ENCODE data around the gene LOC128125822.

The LOC128125822 gene

DNA sequence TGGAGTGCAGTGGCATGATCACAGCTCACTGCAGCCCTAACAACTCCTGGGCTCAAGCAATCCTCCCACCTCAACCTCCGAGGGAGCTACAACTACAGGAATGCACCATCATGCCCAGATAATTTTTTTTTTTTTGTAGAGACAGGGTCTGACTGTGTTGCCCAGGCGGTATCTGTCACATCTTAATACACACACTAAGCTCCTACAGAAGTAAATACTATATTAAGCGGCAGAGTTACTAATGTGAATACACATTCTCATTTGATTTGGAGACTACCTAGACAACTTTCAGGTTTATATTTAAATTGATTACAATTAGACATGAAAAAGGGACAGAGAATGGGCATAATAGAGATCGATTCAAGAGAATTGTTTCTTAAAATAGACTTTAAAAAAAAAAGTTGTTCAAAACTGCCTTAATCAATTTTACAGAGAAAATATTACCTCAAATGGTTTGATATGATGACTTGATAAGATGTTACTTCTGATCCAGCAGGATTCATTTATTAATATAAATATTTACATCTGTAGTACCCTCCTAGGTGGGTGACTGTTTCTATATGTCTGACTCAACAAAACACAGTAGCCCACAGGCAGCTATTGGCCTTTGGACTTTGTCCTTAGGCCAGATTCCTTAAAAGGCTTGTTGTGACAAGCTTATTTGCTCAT is 7.1 kb upstream of the LOC128125822 start:
- peak in 1 of 3 donors; percentile 71 for DNase-seq

DNA sequence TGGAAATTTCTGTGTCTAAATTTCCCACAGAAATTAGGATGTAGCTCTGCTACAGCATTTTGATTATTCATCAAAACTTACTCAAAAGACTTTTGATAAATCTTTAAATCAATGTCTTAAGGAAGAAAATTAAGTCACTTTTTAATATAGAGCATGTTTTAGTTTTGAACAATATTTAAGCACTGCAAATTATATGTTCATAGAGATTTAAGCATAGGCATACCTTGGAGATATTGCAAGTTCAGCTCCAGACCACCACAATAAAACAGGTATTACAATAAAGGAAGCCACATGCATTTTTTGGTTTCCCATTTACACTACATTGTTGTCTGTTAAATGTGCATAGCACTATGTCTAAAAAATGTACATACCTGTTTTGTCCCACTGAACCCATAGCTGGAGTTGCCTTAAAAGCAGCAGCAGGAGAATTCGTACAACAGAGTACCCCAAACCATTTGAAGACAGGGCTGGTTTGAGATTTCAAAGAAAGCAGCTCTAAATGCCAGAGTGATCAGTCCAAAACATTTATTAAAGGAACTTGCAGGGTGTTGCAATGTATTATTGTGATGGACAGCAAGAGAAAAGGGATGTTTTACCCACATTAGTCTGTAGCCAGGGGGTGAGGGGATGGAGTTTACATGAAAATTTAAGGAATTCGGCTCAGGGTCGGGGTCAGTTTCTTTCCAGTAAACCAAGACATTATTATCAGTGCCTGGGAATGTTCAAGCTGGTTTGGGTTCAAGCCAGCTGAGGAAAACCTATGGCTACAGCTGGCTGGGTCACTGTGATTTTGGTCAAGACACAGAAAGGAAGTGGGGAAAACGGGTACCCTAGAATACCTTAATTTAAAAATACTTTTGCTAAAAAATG is 6.3 kb upstream of the LOC128125822 start:
- Histone ChIP-seq H3K36me3 (no peaks in the 10 kb centered on the region), H3K4me3 (no peak overlapping the region), H3K27me3 (no peaks in the 10 kb centered on the region), H3K4me1 (peaks cover 0 to 5% (median 0%) of the 10 kb centered on the region in 4 donors), H3K27ac (no peak overlapping the region), H3K9me3 (no peaks in the 10 kb centered on the region)
- TF ChIP-seq, protein P1, sequence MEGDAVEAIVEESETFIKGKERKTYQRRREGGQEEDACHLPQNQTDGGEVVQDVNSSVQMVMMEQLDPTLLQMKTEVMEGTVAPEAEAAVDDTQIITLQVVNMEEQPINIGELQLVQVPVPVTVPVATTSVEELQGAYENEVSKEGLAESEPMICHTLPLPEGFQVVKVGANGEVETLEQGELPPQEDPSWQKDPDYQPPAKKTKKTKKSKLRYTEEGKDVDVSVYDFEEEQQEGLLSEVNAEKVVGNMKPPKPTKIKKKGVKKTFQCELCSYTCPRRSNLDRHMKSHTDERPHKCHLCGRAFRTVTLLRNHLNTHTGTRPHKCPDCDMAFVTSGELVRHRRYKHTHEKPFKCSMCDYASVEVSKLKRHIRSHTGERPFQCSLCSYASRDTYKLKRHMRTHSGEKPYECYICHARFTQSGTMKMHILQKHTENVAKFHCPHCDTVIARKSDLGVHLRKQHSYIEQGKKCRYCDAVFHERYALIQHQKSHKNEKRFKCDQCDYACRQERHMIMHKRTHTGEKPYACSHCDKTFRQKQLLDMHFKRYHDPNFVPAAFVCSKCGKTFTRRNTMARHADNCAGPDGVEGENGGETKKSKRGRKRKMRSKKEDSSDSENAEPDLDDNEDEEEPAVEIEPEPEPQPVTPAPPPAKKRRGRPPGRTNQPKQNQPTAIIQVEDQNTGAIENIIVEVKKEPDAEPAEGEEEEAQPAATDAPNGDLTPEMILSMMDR (IDR thresholded peaks at IDR 0.05): no peak
- no peak for TF ChIP-seq POLR2A (IDR thresholded peaks at IDR 0.05)
- DNase-seq: no peak

More for the DNA sequence above, 7.1 kb upstream of the LOC128125822 start:
- TF ChIP-seq, protein P1 (IDR thresholded peaks at IDR 0.05): no peak
- TF ChIP-seq POLR2A (IDR thresholded peaks at IDR 0.05): no peak
- H3K27me3 ChIP-seq: no peaks in the 10 kb centered on the region
- H3K4me1 ChIP-seq: peaks cover 0 to 5% (median 0%) of the 10 kb centered on the region in 4 donors
- no peaks in the 10 kb centered on the region for H3K9me3 ChIP-seq
- no peaks in the 10 kb centered on the region for H3K36me3 ChIP-seq
- no peak overlapping the region for H3K4me3 ChIP-seq
- H3K27ac ChIP-seq: no peak overlapping the region

DNA sequence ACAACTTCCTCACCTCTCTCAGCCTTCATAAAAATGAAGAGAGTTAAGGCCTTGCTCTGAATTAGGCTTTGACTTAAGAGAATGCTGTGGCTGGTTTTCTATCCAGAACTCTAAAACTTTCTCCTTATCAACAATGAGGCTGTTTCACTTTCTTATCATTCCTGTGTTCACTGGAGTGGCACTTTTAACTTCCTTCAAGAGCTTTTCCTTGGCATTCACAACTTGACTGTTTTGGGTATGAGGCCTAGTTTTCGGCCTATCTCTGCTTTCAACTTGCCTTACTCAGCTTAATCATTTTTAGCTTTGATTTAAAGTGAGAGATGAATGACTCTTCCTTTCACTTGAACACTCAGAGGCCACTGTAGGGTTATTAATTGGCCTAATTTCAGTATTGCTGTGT is 4.3 kb upstream of the LOC128125822 start:
- H3K4me1 ChIP-seq: peaks cover 0 to 5% (median 0%) of the 10 kb centered on the region in 4 donors

DNA sequence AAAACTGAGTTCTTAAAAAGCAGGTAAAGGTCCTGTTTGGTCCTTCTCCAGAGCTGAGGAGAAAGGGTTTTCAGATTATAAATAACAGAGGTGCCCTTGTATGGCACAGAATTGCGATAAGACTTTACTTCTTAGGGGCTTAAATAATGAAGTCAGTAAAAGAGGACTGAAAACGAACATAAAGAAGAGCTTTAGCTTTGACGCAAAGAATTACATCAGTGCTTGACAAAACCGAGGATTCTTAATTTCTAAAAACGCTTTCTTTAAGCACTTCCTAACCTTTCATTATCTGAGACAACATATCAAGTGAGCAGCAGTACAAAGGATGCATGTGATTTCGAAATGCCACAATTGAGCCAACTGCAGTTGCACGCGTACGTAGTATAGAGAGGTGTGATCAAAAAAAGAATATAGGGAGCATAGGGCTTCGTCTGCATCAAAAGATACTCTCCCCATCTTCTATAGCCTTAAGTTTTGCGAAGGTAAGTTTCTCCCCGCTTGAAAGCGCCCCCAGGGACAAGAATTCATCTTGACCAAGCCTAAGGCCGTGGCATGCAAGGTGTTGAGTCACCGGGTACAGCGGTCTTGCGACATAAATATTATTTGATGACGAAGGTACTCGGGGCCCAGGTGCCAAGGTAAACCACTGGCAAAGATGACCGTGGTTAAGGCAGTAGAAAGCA is 778 bp upstream of the LOC128125822 start:
- TF ChIP-seq, protein P1 (IDR thresholded peaks at IDR 0.05): no peak
- peaks cover 0 to 3% (median 0%) of the 10 kb centered on the region in 3 donors for H3K36me3 ChIP-seq

More for the DNA sequence above, 4.3 kb upstream of the LOC128125822 start:
- TF ChIP-seq POLR2A (IDR thresholded peaks at IDR 0.05): no peak
- TF ChIP-seq, protein P1 (IDR thresholded peaks at IDR 0.05): no peak
- H3K27me3 ChIP-seq: no peaks in the 10 kb centered on the region
- H3K36me3 ChIP-seq: no peaks in the 10 kb centered on the region
- no peak overlapping the region for H3K27ac ChIP-seq
- H3K4me3 ChIP-seq: no peak overlapping the region
- no peak for DNase-seq
- no peaks in the 10 kb centered on the region for H3K9me3 ChIP-seq

DNA sequence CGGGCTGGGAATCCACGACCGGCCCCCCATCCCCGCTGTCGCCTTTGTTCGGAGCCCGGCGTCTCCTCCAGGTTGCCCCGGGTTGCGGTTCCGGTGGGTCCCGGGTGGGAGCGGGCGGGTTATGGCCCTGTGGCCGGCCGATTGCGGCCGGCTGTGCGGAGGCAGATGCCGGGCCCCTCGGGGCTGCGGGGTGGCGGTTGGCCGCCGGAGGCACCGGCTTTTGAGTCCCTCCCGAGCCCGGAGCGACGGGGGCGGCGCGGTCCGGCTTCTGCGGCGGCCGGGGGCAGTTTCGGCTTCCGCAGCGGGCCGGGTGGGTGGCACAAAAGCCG is 431 bp downstream of the LOC128125822 start:
- peak overlapping the region; percentile 94 to 100 (median 100) for H3K27ac ChIP-seq
- TF ChIP-seq POLR2A (IDR thresholded peaks at IDR 0.05): no peak
- TF ChIP-seq, protein P1 (IDR thresholded peaks at IDR 0.05): no peak
- DNase-seq: no peak
- no peaks in the 10 kb centered on the region for H3K9me3 ChIP-seq
- H3K4me3 ChIP-seq: peak overlapping the region; percentile 70 to 99 (median 86)
- peaks cover 0 to 15% (median 0%) of the 10 kb centered on the region in 3 donors for H3K36me3 ChIP-seq
- peaks cover 0 to 12% (median 0%) of the 10 kb centered on the region in 4 donors for H3K4me1 ChIP-seq
- H3K27me3 ChIP-seq: no peaks in the 10 kb centered on the region

More for the DNA sequence above, 778 bp upstream of the LOC128125822 start:
- peak overlapping the region; percentile 70 to 99 (median 86) for H3K4me3 ChIP-seq
- no peaks in the 10 kb centered on the region for H3K9me3 ChIP-seq
- peak overlapping the region; percentile 94 to 100 (median 100) for H3K27ac ChIP-seq
- peaks cover 0 to 12% (median 0%) of the 10 kb centered on the region in 4 donors for H3K4me1 ChIP-seq
- DNase-seq: peak; percentile 50 to 87 (median 72)
- H3K27me3 ChIP-seq: no peaks in the 10 kb centered on the region

Data from Peyer's patch (tissue), 4 donors.